ENCODE measurements around the gene PDCD6IP.

- TF ChIP-seq, protein P1, sequence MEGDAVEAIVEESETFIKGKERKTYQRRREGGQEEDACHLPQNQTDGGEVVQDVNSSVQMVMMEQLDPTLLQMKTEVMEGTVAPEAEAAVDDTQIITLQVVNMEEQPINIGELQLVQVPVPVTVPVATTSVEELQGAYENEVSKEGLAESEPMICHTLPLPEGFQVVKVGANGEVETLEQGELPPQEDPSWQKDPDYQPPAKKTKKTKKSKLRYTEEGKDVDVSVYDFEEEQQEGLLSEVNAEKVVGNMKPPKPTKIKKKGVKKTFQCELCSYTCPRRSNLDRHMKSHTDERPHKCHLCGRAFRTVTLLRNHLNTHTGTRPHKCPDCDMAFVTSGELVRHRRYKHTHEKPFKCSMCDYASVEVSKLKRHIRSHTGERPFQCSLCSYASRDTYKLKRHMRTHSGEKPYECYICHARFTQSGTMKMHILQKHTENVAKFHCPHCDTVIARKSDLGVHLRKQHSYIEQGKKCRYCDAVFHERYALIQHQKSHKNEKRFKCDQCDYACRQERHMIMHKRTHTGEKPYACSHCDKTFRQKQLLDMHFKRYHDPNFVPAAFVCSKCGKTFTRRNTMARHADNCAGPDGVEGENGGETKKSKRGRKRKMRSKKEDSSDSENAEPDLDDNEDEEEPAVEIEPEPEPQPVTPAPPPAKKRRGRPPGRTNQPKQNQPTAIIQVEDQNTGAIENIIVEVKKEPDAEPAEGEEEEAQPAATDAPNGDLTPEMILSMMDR (conservative IDR thresholded peaks at IDR 0.05 in 1 of 2, IDR thresholded peaks at IDR 0.05 in 1 of 2; ENCODE audit: low read depth in 1 of 2, low read length in 2 of 2): no peak
- TF ChIP-seq EZH2 (IDR thresholded peaks at IDR 0.05; ENCODE audit: low read length, missing control alignments): no peak
Observed at GRCh38 chr3:33882296-33882695, 83.9 kb downstream of the PDCD6IP start.
